ENCODE results near the gene FBXO24.

DNA sequence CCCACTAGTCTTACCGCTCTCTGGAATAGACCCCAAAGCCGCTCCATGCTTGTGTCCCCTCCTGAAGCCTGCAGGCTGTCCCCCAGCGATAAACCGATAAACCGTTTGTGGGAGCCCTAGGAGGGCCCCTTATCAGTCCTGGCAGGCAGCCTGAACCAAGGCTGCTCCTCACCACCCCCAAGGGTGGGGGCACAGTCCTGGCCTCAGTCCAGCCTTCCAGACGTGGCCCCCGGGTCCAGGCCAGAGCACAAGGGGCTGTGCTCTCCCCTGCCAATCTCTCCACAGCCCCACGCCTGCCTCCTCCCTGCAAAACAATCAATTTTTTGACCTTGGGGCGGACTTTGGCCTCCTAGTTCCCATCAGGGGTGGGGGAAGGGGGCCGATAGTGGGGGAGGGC, 55.3 kb downstream of the FBXO24 start, which contains the start of gene TFR2:
- TF ChIP-seq, protein P1, sequence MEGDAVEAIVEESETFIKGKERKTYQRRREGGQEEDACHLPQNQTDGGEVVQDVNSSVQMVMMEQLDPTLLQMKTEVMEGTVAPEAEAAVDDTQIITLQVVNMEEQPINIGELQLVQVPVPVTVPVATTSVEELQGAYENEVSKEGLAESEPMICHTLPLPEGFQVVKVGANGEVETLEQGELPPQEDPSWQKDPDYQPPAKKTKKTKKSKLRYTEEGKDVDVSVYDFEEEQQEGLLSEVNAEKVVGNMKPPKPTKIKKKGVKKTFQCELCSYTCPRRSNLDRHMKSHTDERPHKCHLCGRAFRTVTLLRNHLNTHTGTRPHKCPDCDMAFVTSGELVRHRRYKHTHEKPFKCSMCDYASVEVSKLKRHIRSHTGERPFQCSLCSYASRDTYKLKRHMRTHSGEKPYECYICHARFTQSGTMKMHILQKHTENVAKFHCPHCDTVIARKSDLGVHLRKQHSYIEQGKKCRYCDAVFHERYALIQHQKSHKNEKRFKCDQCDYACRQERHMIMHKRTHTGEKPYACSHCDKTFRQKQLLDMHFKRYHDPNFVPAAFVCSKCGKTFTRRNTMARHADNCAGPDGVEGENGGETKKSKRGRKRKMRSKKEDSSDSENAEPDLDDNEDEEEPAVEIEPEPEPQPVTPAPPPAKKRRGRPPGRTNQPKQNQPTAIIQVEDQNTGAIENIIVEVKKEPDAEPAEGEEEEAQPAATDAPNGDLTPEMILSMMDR (IDR thresholded peaks at IDR 0.05) = no peak
- TF ChIP-seq EZH2 (IDR thresholded peaks at IDR 0.05) = no peak
